K562 (cell line): ENCODE measurements around the gene SHROOM3. TPM values are rescaled to one million over a fixed set of nuclear protein-coding genes. Genes with fewer than 3 reads are reported as not detected.

Source experiments
- ATAC-seq: fragments of 200-7000 bp; cut with Tn5 transposase; 3 replicates; pipeline ENCODE4 v1.9.1; 2020; ENCODE audit warnings: moderate library complexity
- BruUV-seq: library from RNA; stranded (reverse); fragments of 400-500 nt; replicated peaks from 2 replicates; lab custom pipeline; 2021; lab: Mats Ljungman, UMichigan
- CTCF ChIA-PET: fragments of 300-600 bp; formaldehyde crosslinking; extraction: SDS; loops from one replicate; lab custom pipeline; 2021; ENCODE audit warnings: low intra/inter-chr PET ratio; lab: Yijun Ruan, JAX
- POLR2A ChIA-PET: fragments of 300-600, 350-650 bp; sonication (Branson Sonifier 250); formaldehyde crosslinking; extraction: SDS; loops from one replicate; lab custom pipeline; 2021; ENCODE audit warnings: antibody characterized with exemption, inconsistent platforms; lab: Yijun Ruan, JAX
- DNase-seq, 4 experiments: peaks; one replicate each; pipeline versions ENCODE4 v3.0.0 to v3.0.0-alpha.2; 2011 to 2018; ENCODE audit warnings: low spot score in 3 of 4, mixed read lengths in 3 of 4; ENCODE audit errors: extremely low read depth in 1 of 4
- FAIRE-seq: peaks from 2 replicates; lab custom pipeline; 2011; peaks lifted over from hg19 to GRCh38; lab: Jason Lieb, UNC
- H2AFZ ChIP-seq: 2 replicates; pipeline ENCODE4 v1.6.0; 2011; ENCODE audit warnings: low read depth, low read length, control low read depth, inconsistent platforms
- H3K27ac ChIP-seq: fragments of 200-600 bp; 3 replicates; pipeline ENCODE4 v1.8.0; 2011; ENCODE audit warnings: low read depth, mild to moderate bottlenecking, control low read depth, inconsistent platforms, low read length, moderate library complexity, mixed read lengths; ENCODE audit errors: extremely low read depth
- H3K27me3 ChIP-seq, 2 experiments: fragments of 300-600 bp in 1 of 2; 2 replicates in 1 of 2; 3 replicates in 1 of 2; pipeline versions ENCODE4 v1.6.0 to v1.8.0; 2011; ENCODE audit warnings: inconsistent platforms in 2 of 2, low read length in 2 of 2, mild to moderate bottlenecking in 1 of 2, mixed read lengths in 1 of 2, moderate library complexity in 1 of 2; ENCODE audit not compliant: control insufficient read depth in 2 of 2, insufficient read depth in 2 of 2
- H3K36me3 ChIP-seq: fragments of 300-600 bp; 3 replicates; pipeline ENCODE4 v1.8.0; 2011; ENCODE audit warnings: mild to moderate bottlenecking, low read length, inconsistent platforms; ENCODE audit not compliant: control insufficient read depth, insufficient read depth
- H3K4me1 ChIP-seq, 2 experiments: fragments of 200-600 bp in 1 of 2; replicated peaks in 1 of 2; 2 replicates in 1 of 2; 3 replicates in 1 of 2; pipeline versions ENCODE4 v1.5.1 to v1.8.0; 2011; ENCODE audit warnings: inconsistent platforms in 2 of 2, low read length in 2 of 2, mild to moderate bottlenecking in 1 of 2, mixed read lengths in 1 of 2, moderate library complexity in 1 of 2; ENCODE audit not compliant: control insufficient read depth in 2 of 2, insufficient read depth in 2 of 2
- H3K4me2 ChIP-seq: 2 replicates; pipeline ENCODE4 v1.6.1; 2011; ENCODE audit warnings: low read length, control low read depth, inconsistent platforms, mixed read lengths; ENCODE audit not compliant: insufficient read depth
- H3K4me3 ChIP-seq: fragments of 200-600 bp; sonication (generic), shearing (Covaris generic); 2 replicates; pipeline ENCODE4 v1.5.1; 2016; ENCODE audit warnings: control low read depth, inconsistent platforms
- H3K79me2 ChIP-seq: fragments of 200-600 bp; 3 replicates; pipeline ENCODE4 v1.8.0; 2011; ENCODE audit warnings: low read length, inconsistent platforms; ENCODE audit not compliant: control insufficient read depth, insufficient read depth
- H3K9ac ChIP-seq, 2 experiments: 2 replicates each; pipeline versions ENCODE4 v1.6.0 to v1.6.1; 2011; ENCODE audit warnings: low read depth in 2 of 2, low read length in 2 of 2, control low read depth in 1 of 2, inconsistent platforms in 1 of 2, mild to moderate bottlenecking in 1 of 2, mixed read lengths in 1 of 2; ENCODE audit not compliant: insufficient read depth in 1 of 2
- H3K9me1 ChIP-seq: one replicate; pipeline ENCODE4 v1.6.0; 2011; ENCODE audit warnings: inconsistent platforms, mild to moderate bottlenecking, low read length, moderate library complexity; ENCODE audit not compliant: control insufficient read depth, insufficient read depth
- H3K9me3 ChIP-seq: replicated peaks from 2 replicates; pipeline ENCODE4 v1.5.1; 2011; ENCODE audit warnings: low read depth, low read length, inconsistent platforms; ENCODE audit not compliant: control insufficient read depth, insufficient read depth
- H4K20me1 ChIP-seq: replicated peaks from 2 replicates; pipeline ENCODE4 v1.6.1; 2011; ENCODE audit warnings: low read length, inconsistent platforms, mixed read lengths; ENCODE audit not compliant: control insufficient read depth, insufficient read depth
- GTF3C2 ChIP-seq: IDR thresholded peaks from 3 replicates; pipeline ENCODE4 v1.6.1; 2011; ENCODE audit warnings: borderline replicate concordance, mild to moderate bottlenecking, moderate library complexity; ENCODE audit not compliant: insufficient read length; ENCODE audit errors: extremely low read depth
- NFE2L1 ChIP-seq: fragments of 450-650 bp; IDR thresholded peaks from 2 replicates; pipeline ENCODE4 v1.6.1; 2016; ENCODE audit warnings: missing genetic modification characterization, low read depth, mild to moderate bottlenecking, missing compliant biosample characterization, moderate library complexity, borderline replicate concordance
- RBM25 ChIP-seq: fragments of 200-400 bp; formaldehyde crosslinking; IDR thresholded peaks from 2 replicates; pipeline ENCODE4 v1.6.1; 2018; ENCODE audit warnings: low read length, low read depth, moderate library complexity; ENCODE audit not compliant: severe bottlenecking
- USF2 ChIP-seq: sonication (generic); formaldehyde crosslinking; IDR thresholded peaks from 2 replicates; pipeline ENCODE4 v1.5.0; 2020; ENCODE audit warnings: missing genetic modification reagents
- WGBS: fragments of 100-300 bp; shearing (Covaris generic); methylation state at CpG from one replicate; pipeline ENCODE4 v1.1.6; 2016; ENCODE audit warnings: low coverage, mixed read lengths; ENCODE audit not compliant: insufficient coverage; ENCODE audit errors: missing lambda C conversion rate; 5-methylcytosine and 5-hydroxymethylcytosine counted together
- in situ Hi-C: fragments of 300-500 bp; cut with MboI; formaldehyde crosslinking; loops from 4 replicates; pipeline ENCODE4 v1.15.0; 2018; ENCODE audit warnings: inconsistent platforms, mixed read lengths
- intact Hi-C: fragments of 100-400 bp; cut with micrococcal nuclease; formaldehyde crosslinking; loops from 2 replicates; pipeline ENCODE4 v1.14.2; 2022
- polyA plus RNA-seq, 8 experiments: library from polyadenylated mRNA; depleted of rRNA in 4 of 8; stranded (reverse) in 5 of 8; unstranded in 3 of 8; fragments of >200 nt; fragmentation: Nextera tagmentation in 2 of 8; fragmentation: Illumina TruSeq in 1 of 8; extraction: Ambion mirVana in 2 of 8; extraction: Trizol in 1 of 8; gene quantifications; 2 replicates each; pipeline versions ENCODE4 v1.2.1 to v1.2.3, GENCODE V29; 2011 to 2014; ENCODE audit warnings: inconsistent platforms in 1 of 8, missing spikeins in 1 of 8
- total RNA-seq, 7 experiments: library from RNA; depleted of rRNA in 6 of 7; stranded (reverse); fragments of >200 nt in 6 of 7; fragmentation: Illumina TruSeq in 2 of 7; extraction: Trizol in 2 of 7; gene quantifications; 2 replicates each; pipeline versions ENCODE4 v1.2.1 to v1.2.3, GENCODE V29; 2011 to 2021; ENCODE audit warnings: low replicate concordance in 1 of 7

SHROOM3 gene
- total and polyA plus RNA-seq, 9 of the 15 experiments (the other 6 are each of a cell fraction or from before 2014, with no cell fraction given): 0.01 to 0.07 TPM; not detected in 7

DNA sequence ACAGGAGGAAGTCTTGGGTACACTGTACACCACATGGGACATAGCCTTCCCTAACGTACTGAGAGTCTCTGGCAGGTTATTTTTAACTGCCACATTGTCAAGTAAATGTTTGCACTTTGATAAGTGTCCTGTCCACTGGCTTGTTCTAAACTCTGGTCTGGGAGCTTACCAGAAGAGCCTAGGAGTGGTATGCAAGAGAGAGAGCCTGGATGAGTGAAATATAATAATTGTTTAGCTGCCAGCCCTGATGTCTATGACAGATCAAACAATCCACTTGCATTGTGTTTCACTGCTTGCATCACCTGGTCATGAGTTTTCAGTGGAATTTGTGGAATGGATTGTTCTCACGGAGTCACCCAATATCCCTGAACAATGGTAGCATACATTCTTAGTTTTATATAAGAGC, 91.6 kb downstream of the SHROOM3 start (continued):
- no peak for TF ChIP-seq NFE2L1 (tag)

GRCh38 chr4:76527666-76528065, 92.6 kb downstream of the SHROOM3 start:
- H3K36me3 ChIP-seq: no peaks in the 10 kb centered on the region
- no peaks in the 10 kb centered on the region for H3K4me1 ChIP-seq
- H3K9ac ChIP-seq: no peak overlapping the region
- H3K4me2 ChIP-seq: no peak overlapping the region
- ATAC-seq (no peak), FAIRE-seq (no peak), DNase-seq (no peak)
- H3K27me3 ChIP-seq: peaks cover 10 to 16% of the 10 kb centered on the region in 2 experiments; a peak in 4 of 5 replicates
- ChIA-PET CTCF (interaction anchor here (0.7 kb wide), 1 partner anchor 528 kb away, joined by 4 read pairs; no protein-coding TSS in a partner anchor), POLR2A (interaction anchor here (0.7 kb wide), 1 partner anchor 449 kb away, joined by 4 read pairs; no protein-coding TSS in a partner anchor)
- H3K9me3 ChIP-seq: no peaks in the 10 kb centered on the region
- H4K20me1 ChIP-seq: no peaks in the 10 kb centered on the region; the same call in 1 of the 2 replicates
- no peak overlapping the region for H3K27ac ChIP-seq
- intact Hi-C loops: no loop called here
- BruUV-seq: no TSS peak
- no peaks in the 10 kb centered on the region for H3K79me2 ChIP-seq
- in situ Hi-C loops: no loop called here
- H3K4me3 ChIP-seq: no peak overlapping the region
- no peak for TF ChIP-seq GTF3C2
- TF ChIP-seq USF2 (CRISPR knock-in tag): 0 out of 2 replicates have a peak, but pooled peaks have one; percentile 3
- no peak for TF ChIP-seq RBM25
- H2AFZ ChIP-seq: no peak overlapping the region
- no peaks in the 10 kb centered on the region for H3K9me1 ChIP-seq
- 0% methylated on average over 5 of the region's 5 CpGs for WGBS
